ENCODE results near the gene HSPB7. TPM values are rescaled to one million over a fixed set of nuclear protein-coding genes. Genes with fewer than 3 reads are reported as not detected.

The HSPB7 gene
- 10 to 100 TPM in 1 of 4 donors, 1 to 10 TPM in 3; 1.1 to 11.8 (median 3.7) TPM for total RNA-seq

DNA sequence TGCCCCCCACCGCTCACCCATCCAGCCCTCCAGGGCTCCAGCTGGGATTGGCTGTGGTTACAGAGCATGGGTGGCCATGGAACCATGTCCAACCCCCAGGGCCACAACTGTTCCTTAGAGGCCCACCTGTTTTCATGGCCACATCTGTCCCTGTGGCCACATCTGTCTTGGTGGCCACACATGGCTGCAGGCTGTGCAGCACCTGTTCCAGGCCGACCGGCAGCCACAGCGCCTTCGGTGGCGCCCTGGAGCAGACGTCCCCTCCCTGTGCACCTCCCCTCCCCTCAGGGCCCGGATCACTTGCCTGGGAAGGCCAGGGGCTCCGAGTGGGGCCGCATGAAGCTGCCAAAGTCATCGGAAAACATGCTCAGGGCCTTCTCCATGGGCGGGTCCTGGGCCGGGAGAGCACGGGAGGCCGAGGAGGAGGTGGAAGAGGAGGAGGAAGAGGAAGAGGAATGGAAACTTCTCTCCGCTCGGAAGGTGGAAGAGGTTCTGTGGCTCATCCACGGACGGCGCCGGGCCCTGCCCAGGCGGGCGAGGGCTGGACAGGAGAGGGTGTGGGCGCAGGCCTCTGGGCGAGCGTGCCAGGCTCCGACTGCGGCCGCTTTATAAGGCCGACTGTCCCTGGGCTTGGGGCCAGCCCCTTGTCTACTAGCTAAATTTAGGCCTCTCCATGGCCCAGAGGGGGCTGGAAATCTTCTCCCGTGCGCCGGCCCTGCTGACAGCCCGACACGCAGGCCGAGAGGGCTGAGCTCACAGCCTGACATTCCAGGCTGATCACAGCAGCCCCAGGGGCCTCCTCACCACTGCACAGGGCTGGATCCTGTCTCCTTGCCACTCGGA is at the start of gene HSPB7:
TSS of gene HSPB7 (minus strand) at position 583 of the 843 bp plus-strand sequence. CDS start at position 503, 80 bp downstream.
- DNase-seq = no peak
- peaks cover 0 to 7% (median 0%) of the 10 kb centered on the region in 4 donors for H3K27me3 ChIP-seq
- intact Hi-C loops (cut with DNase I) = no loop called here
- H3K9me3 ChIP-seq = no peaks in the 10 kb centered on the region
- TF ChIP-seq POLR2A (IDR thresholded peaks at IDR 0.05) = peak in 2 of 4 donors; percentile 40 to 45
- TF ChIP-seq, protein P1, sequence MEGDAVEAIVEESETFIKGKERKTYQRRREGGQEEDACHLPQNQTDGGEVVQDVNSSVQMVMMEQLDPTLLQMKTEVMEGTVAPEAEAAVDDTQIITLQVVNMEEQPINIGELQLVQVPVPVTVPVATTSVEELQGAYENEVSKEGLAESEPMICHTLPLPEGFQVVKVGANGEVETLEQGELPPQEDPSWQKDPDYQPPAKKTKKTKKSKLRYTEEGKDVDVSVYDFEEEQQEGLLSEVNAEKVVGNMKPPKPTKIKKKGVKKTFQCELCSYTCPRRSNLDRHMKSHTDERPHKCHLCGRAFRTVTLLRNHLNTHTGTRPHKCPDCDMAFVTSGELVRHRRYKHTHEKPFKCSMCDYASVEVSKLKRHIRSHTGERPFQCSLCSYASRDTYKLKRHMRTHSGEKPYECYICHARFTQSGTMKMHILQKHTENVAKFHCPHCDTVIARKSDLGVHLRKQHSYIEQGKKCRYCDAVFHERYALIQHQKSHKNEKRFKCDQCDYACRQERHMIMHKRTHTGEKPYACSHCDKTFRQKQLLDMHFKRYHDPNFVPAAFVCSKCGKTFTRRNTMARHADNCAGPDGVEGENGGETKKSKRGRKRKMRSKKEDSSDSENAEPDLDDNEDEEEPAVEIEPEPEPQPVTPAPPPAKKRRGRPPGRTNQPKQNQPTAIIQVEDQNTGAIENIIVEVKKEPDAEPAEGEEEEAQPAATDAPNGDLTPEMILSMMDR (IDR thresholded peaks at IDR 0.05) = no peak
- 54 to 55% methylated on average over 17 to 21 of the region's 37 CpGs for WGBS, 2 donors
- peaks cover 24 to 78% (median 37%) of the 10 kb centered on the region in 3 donors for H3K4me1 ChIP-seq
- H3K4me3 ChIP-seq = peak within 1 kb of the TSS; percentile 4 to 60 (median 34)
- peak within 1 kb of the TSS; percentile 67 to 91 (median 84) for H3K27ac ChIP-seq
- no peaks in the 10 kb centered on the region for H3K36me3 ChIP-seq

DNA sequence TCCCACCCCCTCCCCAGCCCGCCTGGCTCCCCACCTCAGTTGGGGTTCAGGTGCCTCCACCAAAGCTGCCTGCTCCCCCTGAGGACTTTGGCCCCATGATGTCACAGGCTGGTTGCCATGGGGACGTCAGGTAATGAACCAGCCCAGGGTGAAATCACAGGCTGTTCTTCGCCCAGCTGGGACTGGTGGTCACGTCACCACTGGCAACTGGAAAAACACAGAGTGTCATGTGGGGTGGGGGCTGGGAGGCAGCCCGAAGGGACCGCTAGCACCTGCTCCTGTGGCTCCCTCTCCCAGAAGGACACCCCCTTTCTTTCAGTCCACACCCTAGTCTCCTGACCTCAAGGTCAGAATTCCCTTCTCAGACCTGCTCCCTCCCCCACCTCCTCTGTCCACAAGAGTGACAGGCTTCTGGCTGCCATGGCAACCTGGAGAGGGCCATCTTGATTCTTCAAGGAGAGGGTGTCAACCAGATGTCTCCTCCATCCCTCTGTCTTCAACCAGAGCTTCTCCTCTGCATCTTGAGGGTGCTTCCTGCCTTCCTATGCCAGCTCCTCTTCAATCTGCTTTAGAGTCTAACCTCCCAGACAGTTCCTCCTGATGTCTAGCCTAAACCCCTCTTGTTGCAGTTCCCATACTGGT is 49.4 kb upstream of the HSPB7 start:
- peaks cover 0 to 13% (median 0%) of the 10 kb centered on the region in 4 donors for H3K27me3 ChIP-seq
- no peak for TF ChIP-seq POLR2A (IDR thresholded peaks at IDR 0.05)
- TF ChIP-seq, protein P1 (IDR thresholded peaks at IDR 0.05) = no peak
- peaks cover 0 to 21% (median 3%) of the 10 kb centered on the region in 3 donors for H3K4me1 ChIP-seq
- H3K9me3 ChIP-seq = no peaks in the 10 kb centered on the region
- intact Hi-C loops (cut with DNase I) = no loop called here
- H3K36me3 ChIP-seq = no peaks in the 10 kb centered on the region
- WGBS, 2 donors = 46 to 83% methylated on average over 2 to 5 of the region's 6 CpGs
- DNase-seq = no peak
- H3K27ac ChIP-seq = no peak overlapping the region
- no peak overlapping the region for H3K4me3 ChIP-seq

DNA sequence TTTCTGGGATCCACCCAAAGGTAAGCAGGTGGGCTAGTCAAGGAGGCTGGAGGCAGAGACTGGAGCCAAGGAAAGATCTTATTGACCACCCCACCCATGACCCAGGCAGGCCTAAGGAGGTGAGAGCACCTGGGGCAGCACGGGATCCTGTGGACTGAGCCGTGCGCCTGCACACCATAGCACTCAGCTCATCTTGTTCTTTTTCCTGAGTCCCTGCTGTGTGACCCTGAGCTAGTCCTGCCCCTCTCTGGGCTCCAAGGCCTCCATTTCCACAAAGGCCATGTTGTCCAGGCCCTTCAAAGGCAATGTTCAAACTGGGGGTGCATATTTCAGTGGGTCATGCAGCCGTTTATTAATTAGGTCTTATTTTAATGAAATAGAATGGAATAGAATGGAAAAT is 48.4 kb upstream of the HSPB7 start:
- Histone ChIP-seq H3K27me3 (peaks cover 0 to 10% (median 0%) of the 10 kb centered on the region in 4 donors), H3K4me1 (peaks cover 0 to 24% (median 3%) of the 10 kb centered on the region in 3 donors), H3K36me3 (no peaks in the 10 kb centered on the region), H3K4me3 (no peak overlapping the region), H3K9me3 (no peaks in the 10 kb centered on the region), H3K27ac (no peak overlapping the region)
- 63 to 71% methylated on average over 2 to 4 of the region's 4 CpGs for WGBS, 2 donors
- no peak for DNase-seq
- intact Hi-C loops (cut with DNase I) = no loop called here
- no peak for TF ChIP-seq POLR2A (IDR thresholded peaks at IDR 0.05)
- TF ChIP-seq, protein P1 (IDR thresholded peaks at IDR 0.05) = no peak

DNA sequence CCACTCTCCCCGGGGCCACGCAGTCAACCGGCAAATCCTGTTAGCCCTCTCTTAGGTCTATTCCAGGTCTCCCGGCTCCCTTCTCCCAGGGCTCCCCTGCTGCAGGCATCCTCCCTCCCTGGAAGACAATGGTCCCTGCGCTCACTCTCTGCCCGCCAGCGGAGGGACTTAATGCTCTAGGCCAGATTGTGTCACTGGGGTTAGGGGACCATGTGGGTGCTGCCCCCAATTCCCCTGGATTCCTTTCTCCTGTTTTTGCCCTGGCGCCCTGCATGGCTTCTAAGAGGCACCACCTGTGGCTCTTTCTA is 47.4 kb upstream of the HSPB7 start:
- 62 to 95% methylated on average over 4 to 7 of the region's 8 CpGs for WGBS, 2 donors
- DNase-seq = no peak
- no peak overlapping the region for H3K4me3 ChIP-seq
- H3K27me3 ChIP-seq = peaks cover 0 to 10% (median 0%) of the 10 kb centered on the region in 4 donors
- peaks cover 0 to 28% (median 3%) of the 10 kb centered on the region in 3 donors for H3K4me1 ChIP-seq
- no peaks in the 10 kb centered on the region for H3K36me3 ChIP-seq
- no peaks in the 10 kb centered on the region for H3K9me3 ChIP-seq
- TF ChIP-seq POLR2A (IDR thresholded peaks at IDR 0.05) = no peak
- TF ChIP-seq, protein P1 (IDR thresholded peaks at IDR 0.05) = no peak
- no peak overlapping the region for H3K27ac ChIP-seq
- intact Hi-C loops (cut with DNase I) = no loop called here

All from esophagus squamous epithelium (tissue), 5 donors.